Spinal cord (tissue), 10 donors: ENCODE data around the gene TGM5. TPM values are rescaled to one million over a fixed set of nuclear protein-coding genes. Genes with fewer than 3 reads are reported as not detected.

Experiments
- DNase-seq, 6 donors: peaks; one replicate each; pipeline versions ENCODE4 v3.0.0 to v3.0.0-alpha.2; 2013 to 2015; ENCODE audit warnings: low spot score in 6 of 6, low read depth in 4 of 6
- H3K27ac ChIP-seq: one replicate; pipeline ENCODE4 v1.5.1; 2013; ENCODE audit warnings: low read depth, low read length, control low read depth
- H3K27me3 ChIP-seq: one replicate; pipeline ENCODE4 v1.6.1; 2013; ENCODE audit warnings: low read length; ENCODE audit not compliant: control insufficient read depth, insufficient read depth
- H3K36me3 ChIP-seq: one replicate; pipeline ENCODE4 v1.6.1; 2013; ENCODE audit warnings: low read length; ENCODE audit not compliant: control insufficient read depth, insufficient read depth
- H3K4me1 ChIP-seq: one replicate; pipeline ENCODE4 v1.6.1; 2013; ENCODE audit warnings: low read length; ENCODE audit not compliant: control insufficient read depth, insufficient read depth
- H3K4me3 ChIP-seq: one replicate; pipeline ENCODE4 v1.5.1; 2013; ENCODE audit warnings: low read depth, low read length, control low read depth
- H3K9me3 ChIP-seq: one replicate; pipeline ENCODE4 v1.6.1; 2013; ENCODE audit warnings: low read length; ENCODE audit not compliant: control insufficient read depth, insufficient read depth
- WGBS: methylation state at CpG from one replicate; pipeline ENCODE4 v1.1.5; 2013; ENCODE audit warnings: missing lambda C conversion rate; ENCODE audit not compliant: insufficient coverage; 5-methylcytosine and 5-hydroxymethylcytosine counted together
- polyA plus RNA-seq, 2 donors: library from polyadenylated mRNA; unstranded; fragments of 120-200 nt; gene quantifications; one replicate each; pipeline ENCODE4 v1.2.1, GENCODE V29; 2013; ENCODE audit not compliant: insufficient read length in 2 of 2
- small RNA-seq: library from RNA; depleted of rRNA; stranded (forward); fragments of <200 nt; gene quantifications from one replicate; pipeline ENCODE3, GENCODE V24; 2014; ENCODE audit warnings: low replicate concordance
- total RNA-seq, 2 donors: library from RNA; depleted of rRNA in 1 of 2; stranded (reverse); fragments of 120-200 nt in 1 of 2; fragments of >200 nt in 1 of 2; gene quantifications; one replicate each; pipeline versions ENCODE4 v1.2.3 to v1.2.4, GENCODE V29; 2013 to 2014
- donor health status: healthy.

The TGM5 gene
- total and polyA plus RNA-seq, 4 donors, result 0.10 TPM; not detected in 3

DNA sequence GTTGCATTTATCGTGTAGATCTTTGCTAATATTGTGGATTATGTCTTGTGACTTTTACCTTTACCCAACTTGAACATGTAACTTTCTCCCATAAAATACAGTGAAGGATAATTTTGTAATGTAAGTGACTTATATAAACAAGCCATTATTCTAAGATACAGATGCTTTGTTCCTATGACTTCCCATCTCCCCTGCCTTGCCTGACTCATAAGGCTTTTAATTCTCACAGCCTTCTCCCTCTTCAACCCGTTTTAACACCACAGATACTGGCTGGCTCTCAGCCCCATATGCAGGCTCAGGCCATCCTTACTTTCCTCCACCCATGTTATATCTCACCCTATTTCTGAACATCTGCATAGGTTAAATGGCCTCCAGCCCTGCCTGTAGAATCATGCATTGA, 77.4 kb downstream of the TGM5 start:
- H3K4me1 ChIP-seq, result no peaks in the 10 kb centered on the region
- 75% methylated on average over 1 of the region's 2 CpGs for WGBS
- H3K27ac ChIP-seq, result no peak overlapping the region
- H3K9me3 ChIP-seq, result no peaks in the 10 kb centered on the region
- H3K36me3 ChIP-seq, result peaks cover 14% of the 10 kb centered on the region
- no peak for DNase-seq
- H3K27me3 ChIP-seq, result no peaks in the 10 kb centered on the region
- no peak overlapping the region for H3K4me3 ChIP-seq

DNA sequence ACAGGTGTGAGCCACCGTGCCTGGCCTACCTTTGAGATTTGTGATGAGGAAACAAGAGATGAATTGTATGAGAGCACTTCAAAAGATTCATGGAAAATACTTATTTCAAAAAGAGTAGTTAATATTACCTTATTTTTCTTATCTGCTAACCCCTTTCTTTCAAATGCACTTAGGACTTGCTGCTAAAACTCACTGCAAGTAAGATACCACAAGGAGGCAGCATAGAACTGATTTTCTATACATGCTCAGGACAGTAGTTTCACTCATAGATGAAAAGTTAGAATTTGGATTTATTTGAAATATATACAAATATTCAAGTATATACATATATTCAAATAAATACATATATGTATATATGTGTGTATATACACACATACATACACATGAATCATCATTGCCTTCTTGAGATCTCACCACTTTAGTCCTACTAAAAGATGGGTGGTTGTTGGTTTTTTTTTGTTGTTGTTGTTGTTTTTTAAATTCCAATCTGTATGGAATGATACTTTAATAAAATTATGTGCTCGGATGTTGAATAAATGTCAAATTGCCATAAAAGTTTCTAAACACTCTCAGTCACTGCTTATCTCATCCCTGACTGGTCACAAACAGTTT, 79.1 kb downstream of the TGM5 start:
- Histone ChIP-seq H3K27ac (no peak overlapping the region), H3K36me3 (peaks cover 10% of the 10 kb centered on the region), H3K9me3 (no peaks in the 10 kb centered on the region), H3K27me3 (no peaks in the 10 kb centered on the region), H3K4me1 (no peaks in the 10 kb centered on the region), H3K4me3 (no peak overlapping the region)
- peak in 4 of 6 donors; percentile 13 to 82 (median 46) for DNase-seq
- no CpG with 5 or more reads among the region's 2 CpGs for WGBS

DNA sequence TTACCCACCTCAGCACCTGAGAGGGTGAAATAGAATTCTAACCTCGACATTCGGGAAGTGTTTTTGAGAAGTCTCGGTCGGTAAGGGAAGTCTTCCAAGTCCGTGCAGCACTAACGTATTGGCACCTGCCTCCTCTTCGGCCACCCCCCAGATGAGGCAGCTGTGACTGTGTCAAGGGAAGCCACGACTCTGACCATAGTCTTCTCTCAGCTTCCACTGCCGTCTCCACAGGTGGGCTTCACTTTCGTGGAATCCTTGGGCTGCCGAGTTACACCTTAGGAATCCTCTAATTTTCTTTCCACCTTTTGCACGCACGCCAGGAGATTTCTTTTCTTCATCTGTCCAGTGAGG, 80.8 kb downstream of the TGM5 start:
- under 1% methylated on average over 11 of the region's 13 CpGs for WGBS
- Histone ChIP-seq H3K36me3 (peaks cover 14% of the 10 kb centered on the region), H3K4me1 (no peaks in the 10 kb centered on the region), H3K9me3 (no peaks in the 10 kb centered on the region), H3K27me3 (no peaks in the 10 kb centered on the region), H3K27ac (peak overlapping the region; percentile 44), H3K4me3 (peak overlapping the region; percentile 71)
- peak in 2 of 6 donors; percentile 9 to 12 for DNase-seq

DNA sequence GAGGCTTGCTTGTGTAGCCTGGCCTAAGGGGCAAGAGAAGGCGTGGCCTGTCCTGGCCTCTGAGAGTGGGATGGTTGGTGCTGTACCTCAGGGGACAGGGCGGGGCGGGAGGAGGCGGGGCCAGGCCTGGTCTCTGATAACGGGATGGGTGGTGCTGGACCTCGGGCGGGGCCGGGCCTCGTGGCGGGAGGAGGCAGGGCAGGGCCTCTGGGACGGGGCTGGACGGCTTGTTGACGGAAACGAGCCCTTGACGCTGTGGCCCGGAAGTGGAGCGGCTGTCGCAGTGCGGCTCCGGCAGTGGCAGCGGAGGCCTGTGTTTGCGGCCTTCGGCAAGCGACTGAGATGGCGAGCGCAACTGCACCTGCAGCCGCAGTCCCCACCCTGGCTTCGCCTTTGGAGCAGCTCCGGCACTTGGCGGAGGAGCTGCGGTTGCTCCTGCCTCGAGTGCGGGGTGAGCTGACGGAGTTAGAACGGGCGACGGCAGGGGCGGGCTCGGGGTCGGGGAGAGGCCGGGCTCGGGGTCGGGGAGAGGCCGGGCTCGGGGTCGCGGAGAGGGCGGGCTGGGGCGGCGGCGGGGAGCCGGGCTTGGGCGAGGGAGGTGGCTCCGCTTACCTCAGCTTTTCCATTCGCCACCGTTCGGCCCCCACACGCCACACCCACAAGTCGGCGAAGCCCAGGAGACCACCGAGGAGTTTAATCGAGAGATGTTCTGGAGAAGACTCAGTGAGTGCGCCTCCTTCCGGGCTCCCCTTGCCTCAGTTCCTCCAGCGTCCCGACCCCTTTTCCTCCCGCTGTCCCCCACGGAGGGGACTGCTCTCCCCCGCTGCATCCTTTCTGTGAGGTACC, 81.3 kb downstream of the TGM5 start, which contains the start of gene CCNDBP1:
CCNDBP1 (plus strand) TSS at position 247 of the 846 bp plus-strand sequence; CDS start at position 343, 96 bp downstream.
- Histone ChIP-seq H3K4me3 (peak within 1 kb of the TSS; percentile 71), H3K36me3 (peaks cover 14% of the 10 kb centered on the region), H3K9me3 (no peaks in the 10 kb centered on the region), H3K27ac (peak within 1 kb of the TSS; percentile 59), H3K27me3 (no peaks in the 10 kb centered on the region), H3K4me1 (no peaks in the 10 kb centered on the region)
- DNase-seq, result peak; percentile 27 to 92 (median 48)
- under 1% methylated on average over 63 of the region's 69 CpGs for WGBS

DNA sequence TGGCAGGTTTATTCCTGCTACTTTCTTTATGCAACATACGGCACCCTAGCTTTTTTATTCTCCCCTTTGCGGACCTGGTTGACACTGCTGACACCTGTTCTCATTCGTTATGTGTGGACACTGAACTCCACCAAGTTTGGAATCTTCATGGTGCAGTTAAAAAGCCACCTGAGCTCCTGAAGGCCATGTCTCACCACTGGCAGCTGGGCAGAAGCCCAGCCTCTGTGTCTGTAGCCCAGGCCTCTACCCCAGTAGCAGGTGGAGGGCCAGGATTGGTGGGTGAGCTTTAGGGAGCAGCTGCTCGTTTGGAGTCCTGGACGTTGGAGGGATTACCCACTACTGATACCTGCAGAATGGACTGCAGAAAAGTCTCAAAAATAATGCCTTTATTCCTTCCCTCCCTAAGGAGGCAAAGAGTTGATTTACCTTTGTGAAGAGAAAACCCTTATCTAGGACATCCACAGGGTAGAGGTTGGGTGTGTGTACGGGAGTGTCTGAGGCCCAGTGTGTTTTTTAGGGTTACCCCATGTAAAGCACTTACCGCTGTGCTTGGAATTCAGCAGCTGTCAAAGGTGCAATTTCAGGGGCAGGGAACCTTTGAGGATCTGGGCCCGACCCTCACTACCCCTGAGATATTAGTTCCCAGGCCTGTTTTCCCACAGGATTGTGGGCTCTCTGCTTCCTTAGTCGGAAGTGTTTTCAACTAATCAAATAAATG, 82.2 kb downstream of the TGM5 start:
- Histone ChIP-seq H3K9me3 (no peaks in the 10 kb centered on the region), H3K27ac (peak overlapping the region; percentile 59), H3K4me1 (no peaks in the 10 kb centered on the region), H3K4me3 (peak overlapping the region; percentile 71), H3K36me3 (peaks cover 8% of the 10 kb centered on the region), H3K27me3 (no peaks in the 10 kb centered on the region)
- WGBS, result 61% methylated on average over 6 of the region's 9 CpGs
- DNase-seq, result no peak

DNA sequence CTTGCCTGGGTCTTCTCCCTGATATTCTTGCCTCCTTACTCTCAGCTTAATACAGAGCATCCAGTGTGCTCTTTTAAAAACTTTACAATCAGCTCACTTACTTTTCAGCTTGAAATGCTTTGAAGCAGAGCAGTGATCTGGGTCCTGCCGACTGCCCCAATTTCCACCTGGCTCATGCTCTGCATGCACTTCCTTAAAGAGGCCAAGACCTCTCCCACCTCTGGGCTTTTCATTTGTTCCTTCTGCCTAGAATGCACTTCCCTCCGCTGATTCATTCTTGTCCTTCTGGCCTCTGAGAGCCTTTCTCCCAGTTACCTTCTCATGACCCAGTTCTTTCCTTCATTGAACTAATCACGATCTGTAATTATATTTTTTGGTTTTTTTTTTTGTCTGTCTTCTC, 83.5 kb downstream of the TGM5 start:
- 70% methylated on average over 2 of the region's 3 CpGs for WGBS
- H3K27me3 ChIP-seq, result no peaks in the 10 kb centered on the region
- H3K4me1 ChIP-seq, result no peaks in the 10 kb centered on the region
- H3K27ac ChIP-seq, result no peak overlapping the region
- no peaks in the 10 kb centered on the region for H3K9me3 ChIP-seq
- peaks cover 5% of the 10 kb centered on the region for H3K36me3 ChIP-seq
- no peak for DNase-seq
- no peak overlapping the region for H3K4me3 ChIP-seq

Small RNA genes within 50 kb of the gene (small RNA-seq; reads per million reads assigned to genes)
- gene RF00019, result not detected

Other genes with a start within 250 kb of the TGM5 start
- gene UBR1, start 160.9 kb downstream of the TGM5 start, total RNA-seq, result 10 to 100 TPM; 36.1 to 62.4 TPM
- gene UBR1, start 160.9 kb downstream of the TGM5 start, polyA plus RNA-seq, result 10 to 100 TPM; 22.2 to 22.7 TPM
- 10 to 100 TPM; 14.8 to 27.3 TPM for gene TMEM62, start 133.3 kb downstream of the TGM5 start, total RNA-seq
- gene TMEM62, start 133.3 kb downstream of the TGM5 start, polyA plus RNA-seq, result 10 to 100 TPM; 23.1 to 28.3 TPM
- 10 to 100 TPM; 52.0 to 90.0 TPM for gene CCNDBP1, start 81.5 kb downstream of the TGM5 start, total RNA-seq
- 10 to 100 TPM; 55.8 to 56.6 TPM for gene CCNDBP1, start 81.5 kb downstream of the TGM5 start, polyA plus RNA-seq
- 1 to 10 TPM; 5.6 to 9.5 TPM for gene EPB42, start 45.9 kb downstream of the TGM5 start, total RNA-seq
- 1 to 10 TPM; 1.2 to 1.3 TPM for gene EPB42, start 45.9 kb downstream of the TGM5 start, polyA plus RNA-seq
- gene TGM7, start 35.3 kb upstream of the TGM5 start, total RNA-seq, result not detected
- gene TGM7, start 35.3 kb upstream of the TGM5 start, polyA plus RNA-seq, result not detected
- gene LCMT2, start 63.6 kb upstream of the TGM5 start, total RNA-seq, result 10 to 100 TPM; 10.3 to 16.4 TPM
- gene LCMT2, start 63.6 kb upstream of the TGM5 start, polyA plus RNA-seq, result 10 to 100 TPM; 12.0 to 12.8 TPM
- gene ZSCAN29, start 104.1 kb upstream of the TGM5 start, total RNA-seq, result 10 to 100 TPM; 28.5 to 29.1 TPM
- gene ZSCAN29, start 104.1 kb upstream of the TGM5 start, polyA plus RNA-seq, result 10 to 100 TPM; 22.3 to 25.2 TPM
- gene TUBGCP4, start 104.2 kb upstream of the TGM5 start, total RNA-seq, result 10 to 100 TPM; 12.6 to 22.0 TPM
- gene TUBGCP4, start 104.2 kb upstream of the TGM5 start, polyA plus RNA-seq, result 10 to 100 TPM; 23.3 to 28.9 TPM
- 100 to 1,000 TPM in 1 of 2 donors, 10 to 100 TPM in 1; 96.0 to 109 TPM for gene TP53BP1, start 226.2 kb upstream of the TGM5 start, total RNA-seq
- gene TP53BP1, start 226.2 kb upstream of the TGM5 start, polyA plus RNA-seq, result 10 to 100 TPM; 78.8 to 81.5 TPM